ENCODE measurements around the gene RELL2.

The RELL2 gene

GRCh38 chr5:141683596-141684141 lies 46.9 kb downstream of the RELL2 start:
- TF ChIP-seq, protein P1, sequence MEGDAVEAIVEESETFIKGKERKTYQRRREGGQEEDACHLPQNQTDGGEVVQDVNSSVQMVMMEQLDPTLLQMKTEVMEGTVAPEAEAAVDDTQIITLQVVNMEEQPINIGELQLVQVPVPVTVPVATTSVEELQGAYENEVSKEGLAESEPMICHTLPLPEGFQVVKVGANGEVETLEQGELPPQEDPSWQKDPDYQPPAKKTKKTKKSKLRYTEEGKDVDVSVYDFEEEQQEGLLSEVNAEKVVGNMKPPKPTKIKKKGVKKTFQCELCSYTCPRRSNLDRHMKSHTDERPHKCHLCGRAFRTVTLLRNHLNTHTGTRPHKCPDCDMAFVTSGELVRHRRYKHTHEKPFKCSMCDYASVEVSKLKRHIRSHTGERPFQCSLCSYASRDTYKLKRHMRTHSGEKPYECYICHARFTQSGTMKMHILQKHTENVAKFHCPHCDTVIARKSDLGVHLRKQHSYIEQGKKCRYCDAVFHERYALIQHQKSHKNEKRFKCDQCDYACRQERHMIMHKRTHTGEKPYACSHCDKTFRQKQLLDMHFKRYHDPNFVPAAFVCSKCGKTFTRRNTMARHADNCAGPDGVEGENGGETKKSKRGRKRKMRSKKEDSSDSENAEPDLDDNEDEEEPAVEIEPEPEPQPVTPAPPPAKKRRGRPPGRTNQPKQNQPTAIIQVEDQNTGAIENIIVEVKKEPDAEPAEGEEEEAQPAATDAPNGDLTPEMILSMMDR (IDR thresholded peaks at IDR 0.05): no peak

- TF ChIP-seq, protein P1 (IDR thresholded peaks at IDR 0.05): no peak
These were observed 48.8 kb downstream of the RELL2 start for GRCh38 chr5:141685591-141685990.

GRCh38 chr5:141686648-141687416 lies 50.0 kb downstream of the RELL2 start:
- TF ChIP-seq, protein P1 (IDR thresholded peaks at IDR 0.05): no peak

Data from LNCAP (cell line).